Measurements from ENCODE around the gene TP73. TPM values are rescaled to one million over a fixed set of nuclear protein-coding genes. Genes with fewer than 3 reads are reported as not detected.

The TP73 gene
- total RNA-seq, 1 experiment from 2014 or later = 0.54 TPM

GRCh38 chr1:3697104-3697503 lies 44.8 kb downstream of the TP73 start:
- intact Hi-C loops (cut with micrococcal nuclease; ENCODE audit: unreplicated experiment) = no loop called here
- H3K9me3 Mint-ChIP-seq (ENCODE audit: low read depth, unreplicated experiment) = no peaks in the 10 kb centered on the region
- H3K27me3 Mint-ChIP-seq (ENCODE audit: unreplicated experiment) = peaks cover 52% of the 10 kb centered on the region
- BruUV-seq (replicated peaks) = no TSS peak
- no peak for DNase-seq
- no peaks in the 10 kb centered on the region for H3K4me1 Mint-ChIP-seq (ENCODE audit: low read depth, unreplicated experiment)
- CTCF ChIA-PET = no interaction called here
- H3K36me3 Mint-ChIP-seq (ENCODE audit: insufficient read depth, unreplicated experiment) = no peaks in the 10 kb centered on the region
- H3K4me3 Mint-ChIP-seq (ENCODE audit: low read depth, unreplicated experiment) = no peak overlapping the region
- no peak for TF ChIP-seq CTCF (IDR thresholded peaks at IDR 0.05; ENCODE audit: unreplicated experiment)
- no peak overlapping the region for H3K27ac Mint-ChIP-seq (ENCODE audit: unreplicated experiment)

- Mint-ChIP-seq H3K9me3 (ENCODE audit: low read depth, unreplicated experiment) (no peaks in the 10 kb centered on the region), H3K36me3 (ENCODE audit: insufficient read depth, unreplicated experiment) (no peaks in the 10 kb centered on the region), H3K27ac (ENCODE audit: unreplicated experiment) (no peak overlapping the region), H3K4me1 (ENCODE audit: low read depth, unreplicated experiment) (no peaks in the 10 kb centered on the region), H3K27me3 (ENCODE audit: unreplicated experiment) (peaks cover 48% of the 10 kb centered on the region), H3K4me3 (ENCODE audit: low read depth, unreplicated experiment) (no peak overlapping the region)
- no TSS peak for BruUV-seq (replicated peaks)
- intact Hi-C loops (cut with micrococcal nuclease; ENCODE audit: unreplicated experiment) = no loop called here
- no peak for TF ChIP-seq CTCF (IDR thresholded peaks at IDR 0.05; ENCODE audit: unreplicated experiment)
- CTCF ChIA-PET = no interaction called here
- DNase-seq = no peak
These were observed 45.5 kb downstream of the TP73 start for GRCh38 chr1:3697810-3698209.

- H3K9me3 Mint-ChIP-seq (ENCODE audit: low read depth, unreplicated experiment) = no peaks in the 10 kb centered on the region
- peaks cover 48% of the 10 kb centered on the region for H3K27me3 Mint-ChIP-seq (ENCODE audit: unreplicated experiment)
- H3K27ac Mint-ChIP-seq (ENCODE audit: unreplicated experiment) = no peak overlapping the region
- TF ChIP-seq CTCF (IDR thresholded peaks at IDR 0.05; ENCODE audit: unreplicated experiment) = no peak
- intact Hi-C loops (cut with micrococcal nuclease; ENCODE audit: unreplicated experiment) = no loop called here
- CTCF ChIA-PET = no interaction called here
- no peak overlapping the region for H3K4me3 Mint-ChIP-seq (ENCODE audit: low read depth, unreplicated experiment)
- H3K36me3 Mint-ChIP-seq (ENCODE audit: insufficient read depth, unreplicated experiment) = no peaks in the 10 kb centered on the region
- no peaks in the 10 kb centered on the region for H3K4me1 Mint-ChIP-seq (ENCODE audit: low read depth, unreplicated experiment)
- BruUV-seq (replicated peaks) = no TSS peak
- no peak for DNase-seq
These were observed 46.5 kb downstream of the TP73 start for GRCh38 chr1:3698660-3699408.

GRCh38 chr1:3699596-3699995 lies 47.3 kb downstream of the TP73 start:
- no peak for DNase-seq
- H3K36me3 Mint-ChIP-seq (ENCODE audit: insufficient read depth, unreplicated experiment) = no peaks in the 10 kb centered on the region
- intact Hi-C loops (cut with micrococcal nuclease; ENCODE audit: unreplicated experiment) = no loop called here

More at GRCh38 chr1:3699596-3699995, 47.3 kb downstream of the TP73 start:
- CTCF ChIA-PET = no interaction called here
- no TSS peak for BruUV-seq (replicated peaks)
- Mint-ChIP-seq H3K27ac (ENCODE audit: unreplicated experiment) (no peak overlapping the region), H3K9me3 (ENCODE audit: low read depth, unreplicated experiment) (no peaks in the 10 kb centered on the region), H3K4me3 (ENCODE audit: low read depth, unreplicated experiment) (no peak overlapping the region), H3K27me3 (ENCODE audit: unreplicated experiment) (peaks cover 48% of the 10 kb centered on the region), H3K4me1 (ENCODE audit: low read depth, unreplicated experiment) (no peaks in the 10 kb centered on the region)
- no peak for TF ChIP-seq CTCF (IDR thresholded peaks at IDR 0.05; ENCODE audit: unreplicated experiment)
